ENCODE data around the gene NUTF2. TPM values are rescaled to one million over a fixed set of nuclear protein-coding genes. Genes with fewer than 3 reads are reported as not detected.

NUTF2 gene
- total RNA-seq, 4 donors from 2014 or later = 31.6 to 153 (median 58.4) TPM

DNA sequence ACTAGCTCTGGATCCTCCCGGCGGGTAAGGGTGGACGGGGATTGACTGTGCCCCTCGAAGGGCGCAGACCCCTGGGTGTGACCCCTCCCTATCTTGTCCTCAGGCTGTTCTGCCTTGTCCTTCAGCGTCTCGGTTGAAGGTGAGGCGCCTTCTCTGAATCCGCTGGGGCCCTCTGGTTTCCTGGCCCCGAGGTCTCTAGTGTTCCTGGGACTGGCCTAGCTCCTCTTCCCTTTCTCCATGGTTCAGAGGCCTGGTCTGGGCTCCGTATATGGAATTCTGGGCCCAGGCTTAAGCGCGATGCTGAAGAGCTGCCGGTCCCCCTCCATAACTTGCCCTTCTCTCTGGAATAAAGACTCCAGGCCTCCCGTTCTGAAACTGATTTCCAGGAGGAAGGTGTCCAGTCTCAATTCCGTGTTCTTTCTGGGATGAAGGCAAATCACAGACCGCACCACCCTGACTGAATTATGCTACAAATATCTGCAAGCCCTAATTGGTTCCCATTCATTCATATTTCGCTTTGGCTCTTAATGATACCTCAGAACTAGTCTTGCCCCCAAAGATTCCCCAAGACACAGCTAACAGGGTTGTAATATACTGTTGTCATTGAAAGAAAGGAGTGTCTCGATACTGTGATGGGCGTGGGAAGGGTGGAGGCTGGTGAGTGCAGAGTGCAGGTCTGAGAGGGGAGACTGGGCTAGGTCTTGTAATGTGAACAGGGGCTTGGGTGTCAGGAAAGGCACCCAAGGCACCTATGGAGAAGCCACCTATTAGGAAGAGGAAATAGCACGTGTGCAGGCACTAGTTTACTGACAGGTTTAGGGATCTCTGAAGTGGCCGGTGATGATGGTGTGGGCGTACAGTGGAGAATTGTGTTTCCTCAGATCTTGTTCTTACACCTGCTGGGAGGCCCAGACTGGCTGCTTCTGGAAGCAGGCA is 27.0 kb downstream of the NUTF2 start:
- DNase-seq = no peak

DNA sequence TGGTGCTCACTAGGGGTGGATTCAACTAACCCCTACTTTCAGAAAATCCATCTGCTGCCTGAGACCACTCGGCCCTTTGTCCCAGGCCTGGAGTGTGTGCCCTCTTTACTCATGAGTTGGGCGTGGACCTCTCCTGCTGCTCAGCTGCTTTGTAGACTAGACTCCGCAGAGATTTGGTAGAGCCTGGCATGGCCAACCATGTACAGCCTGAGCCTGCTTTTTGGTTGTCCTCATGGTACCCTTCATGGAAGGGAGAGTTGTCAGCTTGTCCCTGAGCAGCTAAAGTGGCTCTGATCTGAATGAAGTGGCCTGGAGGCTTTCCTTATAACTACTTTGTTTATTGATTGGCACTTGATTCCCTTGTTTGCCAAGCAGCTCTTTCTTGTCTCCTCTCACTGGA is 27.6 kb downstream of the NUTF2 start:
- no peak overlapping the region for H3K27ac ChIP-seq
- no peaks in the 10 kb centered on the region for H3K9me3 ChIP-seq
- TF ChIP-seq, protein P1, sequence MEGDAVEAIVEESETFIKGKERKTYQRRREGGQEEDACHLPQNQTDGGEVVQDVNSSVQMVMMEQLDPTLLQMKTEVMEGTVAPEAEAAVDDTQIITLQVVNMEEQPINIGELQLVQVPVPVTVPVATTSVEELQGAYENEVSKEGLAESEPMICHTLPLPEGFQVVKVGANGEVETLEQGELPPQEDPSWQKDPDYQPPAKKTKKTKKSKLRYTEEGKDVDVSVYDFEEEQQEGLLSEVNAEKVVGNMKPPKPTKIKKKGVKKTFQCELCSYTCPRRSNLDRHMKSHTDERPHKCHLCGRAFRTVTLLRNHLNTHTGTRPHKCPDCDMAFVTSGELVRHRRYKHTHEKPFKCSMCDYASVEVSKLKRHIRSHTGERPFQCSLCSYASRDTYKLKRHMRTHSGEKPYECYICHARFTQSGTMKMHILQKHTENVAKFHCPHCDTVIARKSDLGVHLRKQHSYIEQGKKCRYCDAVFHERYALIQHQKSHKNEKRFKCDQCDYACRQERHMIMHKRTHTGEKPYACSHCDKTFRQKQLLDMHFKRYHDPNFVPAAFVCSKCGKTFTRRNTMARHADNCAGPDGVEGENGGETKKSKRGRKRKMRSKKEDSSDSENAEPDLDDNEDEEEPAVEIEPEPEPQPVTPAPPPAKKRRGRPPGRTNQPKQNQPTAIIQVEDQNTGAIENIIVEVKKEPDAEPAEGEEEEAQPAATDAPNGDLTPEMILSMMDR (IDR thresholded peaks at IDR 0.05) = no peak
- TF ChIP-seq POLR2A (IDR thresholded peaks at IDR 0.05) = no peak
- peaks cover 18 to 22% of the 10 kb centered on the region in 2 donors for H3K4me1 ChIP-seq
- 71% methylated on average over 3 of the region's 3 CpGs; no CpG with 5 or more reads in 1 of the 2 donors for WGBS, 2 donors
- no peak for DNase-seq
- peak overlapping the region in 1 of 3 donors; percentile 90 for H3K4me3 ChIP-seq (replicated peaks in 1 of 3)
- H3K27me3 ChIP-seq = no peaks in the 10 kb centered on the region
- peaks cover 32 to 39% of the 10 kb centered on the region in 2 donors for H3K36me3 ChIP-seq
- intact Hi-C loops (cut with DNase I) = no loop called here

More for the DNA sequence above, 27.0 kb downstream of the NUTF2 start:
- intact Hi-C loops (cut with DNase I) = no loop called here
- Histone ChIP-seq H3K4me3 (replicated peaks in 1 of 3) (peak overlapping the region; percentile 60 to 92 (median 90)), H3K27me3 (no peaks in the 10 kb centered on the region), H3K27ac (peak overlapping the region in 2 of 3 donors; percentile 37 to 39), H3K9me3 (no peaks in the 10 kb centered on the region), H3K4me1 (peaks cover 18 to 22% of the 10 kb centered on the region in 2 donors), H3K36me3 (peaks cover 25 to 34% of the 10 kb centered on the region in 2 donors)
- WGBS, 2 donors = 15 to 27% methylated on average over 13 to 23 of the region's 23 CpGs
- TF ChIP-seq, protein P1 (IDR thresholded peaks at IDR 0.05) = no peak
- no peak for TF ChIP-seq POLR2A (IDR thresholded peaks at IDR 0.05)

DNA sequence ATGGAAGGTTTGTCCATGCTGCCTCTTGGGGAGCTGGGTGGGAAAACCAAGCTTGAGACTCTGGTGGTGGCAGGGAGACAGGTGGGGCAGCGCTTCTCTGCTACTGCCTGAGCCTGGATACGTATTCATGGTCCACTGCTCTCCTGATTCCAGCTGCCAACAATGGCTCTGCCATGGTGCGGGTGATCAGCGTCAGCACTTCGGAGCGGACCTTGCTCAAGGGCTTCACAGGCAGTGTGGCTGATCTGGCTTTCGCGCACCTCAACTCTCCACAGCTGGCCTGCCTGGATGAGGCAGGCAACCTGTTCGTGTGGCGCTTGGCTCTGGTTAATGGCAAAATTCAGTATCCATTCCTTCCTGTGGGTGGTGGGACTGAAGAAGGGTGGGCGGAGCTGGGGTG is 30.3 kb downstream of the NUTF2 start:
- Histone ChIP-seq H3K27ac (no peak overlapping the region), H3K27me3 (no peaks in the 10 kb centered on the region), H3K9me3 (no peaks in the 10 kb centered on the region), H3K4me1 (peaks cover 18 to 22% of the 10 kb centered on the region in 2 donors), H3K4me3 (replicated peaks in 1 of 3) (no peak overlapping the region), H3K36me3 (peaks cover 52 to 58% of the 10 kb centered on the region in 2 donors)
- TF ChIP-seq POLR2A (IDR thresholded peaks at IDR 0.05) = no peak
- TF ChIP-seq, protein P1 (IDR thresholded peaks at IDR 0.05) = no peak
- no peak for DNase-seq
- intact Hi-C loops (cut with DNase I) = no loop called here
- WGBS, 2 donors = 92% methylated on average over 9 to 11 of the region's 11 CpGs

DNA sequence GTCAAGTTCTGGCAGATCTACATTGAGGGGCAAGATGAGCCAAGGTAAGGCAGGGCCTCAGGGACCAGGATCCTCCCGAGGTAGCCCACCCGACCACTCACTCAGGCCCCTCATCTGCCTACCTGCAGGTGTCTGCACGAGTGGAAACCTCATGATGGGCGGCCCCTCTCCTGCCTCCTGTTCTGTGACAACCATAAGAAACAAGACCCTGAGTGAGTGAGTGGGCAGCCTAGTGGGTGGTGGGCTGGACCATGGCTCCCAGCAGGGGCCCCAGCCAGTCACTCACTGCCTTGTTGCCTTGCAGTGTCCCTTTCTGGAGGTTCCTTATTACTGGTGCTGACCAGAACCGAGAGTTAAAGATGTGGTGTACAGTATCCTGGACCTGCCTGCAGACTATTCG is 31.5 kb downstream of the NUTF2 start:
- no peak for DNase-seq
- Histone ChIP-seq H3K27ac (no peak overlapping the region), H3K36me3 (peaks cover 54 to 68% of the 10 kb centered on the region in 2 donors), H3K4me1 (peaks cover 18% of the 10 kb centered on the region in 2 donors), H3K9me3 (no peaks in the 10 kb centered on the region), H3K27me3 (no peaks in the 10 kb centered on the region), H3K4me3 (replicated peaks in 1 of 3) (no peak overlapping the region)
- TF ChIP-seq POLR2A (IDR thresholded peaks at IDR 0.05) = no peak
- TF ChIP-seq, protein P1 (IDR thresholded peaks at IDR 0.05) = no peak
- intact Hi-C loops (cut with DNase I) = no loop called here
- 87 to 94% methylated on average over 3 to 5 of the region's 6 CpGs for WGBS, 2 donors

DNA sequence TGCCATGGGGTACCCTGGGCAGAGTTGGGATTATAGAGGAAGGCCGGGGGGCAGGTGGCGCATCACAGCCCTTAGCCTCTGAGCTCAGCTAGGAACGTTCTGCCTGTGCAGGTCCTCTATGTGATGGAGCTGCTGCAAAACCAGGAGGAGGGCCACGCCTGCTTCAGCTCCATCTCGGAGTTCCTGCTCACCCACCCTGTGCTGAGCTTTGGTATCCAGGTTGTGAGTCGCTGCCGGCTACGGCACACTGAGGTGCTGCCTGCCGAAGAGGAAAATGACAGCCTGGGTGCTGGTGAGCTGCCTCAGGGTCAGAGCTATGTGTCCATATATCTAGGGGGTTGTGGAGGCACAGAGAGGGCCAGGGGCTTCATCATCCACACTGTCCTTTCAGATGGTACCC is 32.1 kb downstream of the NUTF2 start:
- Histone ChIP-seq H3K27ac (no peak overlapping the region), H3K4me1 (peaks cover 14 to 16% of the 10 kb centered on the region in 2 donors), H3K27me3 (no peaks in the 10 kb centered on the region), H3K9me3 (no peaks in the 10 kb centered on the region), H3K36me3 (peaks cover 58 to 73% of the 10 kb centered on the region in 2 donors), H3K4me3 (replicated peaks in 1 of 3) (no peak overlapping the region)
- intact Hi-C loops (cut with DNase I) = no loop called here
- no peak for DNase-seq
- TF ChIP-seq, protein P1 (IDR thresholded peaks at IDR 0.05) = no peak
- TF ChIP-seq POLR2A (IDR thresholded peaks at IDR 0.05) = no peak
- 94 to 97% methylated on average over 7 to 9 of the region's 9 CpGs for WGBS, 2 donors

Measured in thyroid gland (tissue), 4 donors.